Keratinocyte (primary cell): ENCODE results near the gene SLC15A3. TPM values are rescaled to one million over a fixed set of nuclear protein-coding genes. Genes with fewer than 3 reads are reported as not detected.

Source experiments
- DNase-seq: peaks from one replicate; pipeline ENCODE4 v3.0.0-alpha.2; 2011; ENCODE audit warnings: low read depth, missing footprints, low spot score
- FAIRE-seq: peaks from 2 replicates; lab custom pipeline; 2011; peaks lifted over from hg19 to GRCh38; lab: Jason Lieb, UNC
- H2AFZ ChIP-seq: 2 replicates; pipeline ENCODE4 v1.6.0; 2012; ENCODE audit warnings: low read length, control low read depth, inconsistent platforms; ENCODE audit not compliant: control insufficient read depth
- H3K27ac ChIP-seq: 2 replicates; pipeline ENCODE4 v1.5.1; 2011; ENCODE audit warnings: low read length; ENCODE audit not compliant: control insufficient read depth, insufficient read depth
- H3K27me3 ChIP-seq: 3 replicates; pipeline ENCODE4 v1.6.0; 2011; ENCODE audit warnings: low read length; ENCODE audit not compliant: control insufficient read depth, insufficient read depth; ENCODE audit errors: extremely low read depth
- H3K36me3 ChIP-seq, 2 experiments: 2 replicates in 1 of 2; 3 replicates in 1 of 2; pipeline ENCODE4 v1.5.1; 2011; ENCODE audit warnings: low read length in 2 of 2, mild to moderate bottlenecking in 1 of 2; ENCODE audit not compliant: control insufficient read depth in 2 of 2, insufficient read depth in 2 of 2; ENCODE audit errors: extremely low read depth in 1 of 2
- H3K4me1 ChIP-seq: 3 replicates; pipeline ENCODE4 v1.5.1; 2011; ENCODE audit warnings: low read length; ENCODE audit not compliant: control insufficient read depth, insufficient read depth; ENCODE audit errors: extremely low read depth
- H3K4me2 ChIP-seq: 3 replicates; pipeline ENCODE4 v1.6.0; 2011; ENCODE audit warnings: low read depth, low read length; ENCODE audit not compliant: control insufficient read depth, insufficient read depth; ENCODE audit errors: extremely low read depth
- H3K4me3 ChIP-seq, 3 experiments: fragments of 200-600 bp in 1 of 3; sonication (generic) in 1 of 3; 2 replicates in 2 of 3; 3 replicates in 1 of 3; pipeline ENCODE4 v1.5.1; 2011 to 2016; ENCODE audit warnings: low read length in 3 of 3, mild to moderate bottlenecking in 3 of 3, control low read depth in 2 of 3, inconsistent platforms in 1 of 3, low read depth in 1 of 3, mixed read lengths in 1 of 3, mixed run types in 1 of 3, moderate library complexity in 1 of 3; ENCODE audit not compliant: control insufficient read depth in 2 of 3, insufficient read depth in 2 of 3; ENCODE audit errors: extremely low read depth in 1 of 3
- H3K79me2 ChIP-seq: 2 replicates; pipeline ENCODE4 v1.6.0; 2012; ENCODE audit warnings: low read length; ENCODE audit not compliant: control insufficient read depth, insufficient read depth
- H3K9ac ChIP-seq: 3 replicates; pipeline ENCODE4 v1.6.0; 2011; ENCODE audit warnings: low read length; ENCODE audit not compliant: control insufficient read depth, insufficient read depth; ENCODE audit errors: extremely low read depth
- H3K9me1 ChIP-seq: 3 replicates; pipeline ENCODE4 v1.6.0; 2011; ENCODE audit warnings: low read length; ENCODE audit not compliant: control insufficient read depth, insufficient read depth; ENCODE audit errors: extremely low read depth
- H3K9me3 ChIP-seq: 2 replicates; pipeline ENCODE4 v1.5.1; 2012; ENCODE audit warnings: low read depth, low read length; ENCODE audit not compliant: control insufficient read depth
- H4K20me1 ChIP-seq: 3 replicates; pipeline ENCODE4 v1.6.0; 2011; ENCODE audit warnings: low read length; ENCODE audit not compliant: control insufficient read depth, insufficient read depth; ENCODE audit errors: extremely low read depth
- CTCF ChIP-seq, 3 experiments: IDR thresholded peaks in 1 of 3; conservative IDR thresholded peaks in 1 of 3; optimal IDR thresholded peaks in 1 of 3; 2 replicates in 2 of 3; 3 replicates in 1 of 3; pipeline versions ENCODE3 to v1.5.1; 2011; ENCODE audit warnings: low read length in 3 of 3, mild to moderate bottlenecking in 3 of 3, moderate library complexity in 2 of 3, control low read depth in 1 of 3, inconsistent platforms in 1 of 3; ENCODE audit not compliant: insufficient read depth in 2 of 3; ENCODE audit errors: extremely low read depth in 1 of 3
- EZH2 ChIP-seq: IDR thresholded peaks from one replicate; pipeline ENCODE4 v1.6.1; 2012; ENCODE audit warnings: inconsistent platforms, mild to moderate bottlenecking, low read length, moderate library complexity
- dilution Hi-C: fragments of 300-500 bp; cut with MboI; formaldehyde crosslinking; loops from one replicate; pipeline ENCODE4 v1.7.0; 2020; ENCODE audit warnings: low sequenced_read_pairs; ENCODE audit not compliant: extremely low pct_ligation_motif_present
- polyA plus RNA-seq, 5 experiments: library from polyadenylated mRNA; depleted of rRNA in 3 of 5; stranded (reverse) in 3 of 5; stranded (forward) in 1 of 5; unstranded in 1 of 5; fragments of >200 nt; gene quantifications; 1 replicate in 1 of 5; 2 replicates in 3 of 5; 3 replicates in 1 of 5; pipeline versions ENCODE4 v1.2.1 to v1.2.3, GENCODE V29; 2011 to 2012; ENCODE audit warnings: missing spikeins in 2 of 5, low read depth in 1 of 5, low replicate concordance in 1 of 5

Gene SLC15A3
- polyA plus RNA-seq, 1 donor (not counting 4 experiments of a cell fraction or from before 2014, with no cell fraction given), result 1.0 TPM

GRCh38 chr11:60923326-60923725 lies 28.6 kb downstream of the SLC15A3 start:
- Histone ChIP-seq H3K4me3 (no peak overlapping the region), H3K9me3 (no peaks in the 10 kb centered on the region), H3K4me2 (no peak overlapping the region), H2AFZ (no peak overlapping the region), H3K9ac (no peak overlapping the region), H3K79me2 (peaks cover 13% of the 10 kb centered on the region), H3K36me3 (peaks cover 19 to 24% of the 10 kb centered on the region in 2 experiments), H3K9me1 (peaks cover 2% of the 10 kb centered on the region), H3K27ac (no peak overlapping the region), H3K27me3 (no peaks in the 10 kb centered on the region), H4K20me1 (peaks cover 2% of the 10 kb centered on the region), H3K4me1 (peaks cover 32% of the 10 kb centered on the region)
- dilution Hi-C loops, result no loop called here
- DNase-seq (no peak), FAIRE-seq (no peak)
- no peak for TF ChIP-seq EZH2
- TF ChIP-seq CTCF (optimal IDR thresholded peaks at IDR 0.05 in 1 of 3, IDR thresholded peaks at IDR 0.05 in 1 of 3, conservative IDR thresholded peaks at IDR 0.05 in 1 of 3; ENCODE audit: extremely low read depth in 1 of 3, insufficient read depth in 2 of 3, low read length in 3 of 3), result no peak

GRCh38 chr11:60922906-60923305 lies 29.1 kb downstream of the SLC15A3 start:
- TF ChIP-seq CTCF (optimal IDR thresholded peaks at IDR 0.05 in 1 of 3, IDR thresholded peaks at IDR 0.05 in 1 of 3, conservative IDR thresholded peaks at IDR 0.05 in 1 of 3; ENCODE audit: extremely low read depth in 1 of 3, insufficient read depth in 2 of 3, low read length in 3 of 3), result no peak
- no peak for TF ChIP-seq EZH2
- H3K27me3 ChIP-seq, result no peaks in the 10 kb centered on the region
- no peaks in the 10 kb centered on the region for H3K9me3 ChIP-seq
- H2AFZ ChIP-seq, result no peak overlapping the region
- no peak overlapping the region for H3K4me3 ChIP-seq
- H3K4me1 ChIP-seq, result peaks cover 36% of the 10 kb centered on the region
- H3K9me1 ChIP-seq, result peaks cover 2% of the 10 kb centered on the region
- no peak overlapping the region for H3K4me2 ChIP-seq
- DNase-seq (no peak), FAIRE-seq (no peak)
- H3K36me3 ChIP-seq, result peaks cover 19 to 21% of the 10 kb centered on the region in 2 experiments
- dilution Hi-C loops, result no loop called here
- no peak overlapping the region for H3K9ac ChIP-seq
- peaks cover 2% of the 10 kb centered on the region for H4K20me1 ChIP-seq
- no peak overlapping the region for H3K27ac ChIP-seq
- H3K79me2 ChIP-seq, result peaks cover 16% of the 10 kb centered on the region
